Mesothelial cell of epicardium (in vitro differentiated cells): Measurements from ENCODE around the gene KLHL14. TPM values are rescaled to one million over a fixed set of nuclear protein-coding genes. Genes with fewer than 3 reads are reported as not detected.

Source experiments
- DNase-seq, 2 experiments: peaks; one replicate each; pipeline ENCODE4 v3.0.0; 2021; ENCODE audit warnings: low spot score in 2 of 2; ENCODE audit not compliant: unreplicated experiment in 2 of 2
- H3K27ac Mint-ChIP-seq: 2 replicates; pipeline ENCODE4 v1.8.0; 2021; ENCODE audit warnings: mixed read lengths
- H3K27me3 Mint-ChIP-seq: 2 replicates; pipeline ENCODE4 v1.8.0; 2021; ENCODE audit warnings: low read depth, mixed read lengths
- H3K36me3 Mint-ChIP-seq: 2 replicates; pipeline ENCODE4 v1.8.0; 2021; ENCODE audit warnings: mixed read lengths
- H3K4me1 Mint-ChIP-seq: 2 replicates; pipeline ENCODE4 v1.8.0; 2021; ENCODE audit warnings: mixed read lengths
- H3K4me3 Mint-ChIP-seq: 2 replicates; pipeline ENCODE4 v1.8.0; 2021; ENCODE audit warnings: mild to moderate bottlenecking, moderate library complexity, mixed read lengths
- H3K9me3 Mint-ChIP-seq: 2 replicates; pipeline ENCODE4 v1.8.0; 2021; ENCODE audit warnings: mixed read lengths
- CTCF ChIP-seq: fragments of 200-600 bp; sonication (generic); IDR thresholded peaks from one replicate; pipeline ENCODE4 v1.5.0; 2021; ENCODE audit warnings: antibody characterized with exemption; ENCODE audit not compliant: unreplicated experiment
- total RNA-seq: library from RNA; stranded (reverse); gene quantifications from 3 replicates; pipeline ENCODE4 v1.2.1, GENCODE V29; 2021

The KLHL14 gene
- total RNA-seq, 1 donor from 2014 or later: 0.04 TPM

DNA sequence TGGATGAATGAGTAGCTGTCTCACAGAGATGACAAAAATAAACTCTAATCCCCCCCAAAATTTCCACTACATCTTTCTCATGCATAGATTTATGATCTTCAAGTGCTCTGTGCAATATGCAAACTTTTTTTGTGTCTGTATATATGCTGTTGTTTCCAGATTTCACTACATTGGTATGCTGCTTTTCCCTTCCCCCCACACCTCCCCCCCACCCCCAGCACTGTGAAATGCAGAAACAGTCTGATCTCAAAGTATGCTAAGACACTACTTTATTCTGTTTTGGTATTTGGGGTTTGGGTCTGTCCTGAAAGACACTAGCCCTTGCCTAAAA is 524 bp upstream of the KLHL14 start:
- H3K4me1 Mint-ChIP-seq: peaks cover 22% of the 10 kb centered on the region
- no peak overlapping the region for H3K27ac Mint-ChIP-seq
- no peaks in the 10 kb centered on the region for H3K9me3 Mint-ChIP-seq
- TF ChIP-seq CTCF: no peak
- DNase-seq: no peak
- H3K4me3 Mint-ChIP-seq: no peak overlapping the region
- peaks cover 82% of the 10 kb centered on the region for H3K27me3 Mint-ChIP-seq
- H3K36me3 Mint-ChIP-seq: no peaks in the 10 kb centered on the region

GRCh38 chr18:32771871-32772580 is 797 bp downstream of the KLHL14 start:
- peak in 1 of 2 experiments; percentile 45 for DNase-seq
- no peak overlapping the region for H3K27ac Mint-ChIP-seq
- no peaks in the 10 kb centered on the region for H3K9me3 Mint-ChIP-seq

DNA sequence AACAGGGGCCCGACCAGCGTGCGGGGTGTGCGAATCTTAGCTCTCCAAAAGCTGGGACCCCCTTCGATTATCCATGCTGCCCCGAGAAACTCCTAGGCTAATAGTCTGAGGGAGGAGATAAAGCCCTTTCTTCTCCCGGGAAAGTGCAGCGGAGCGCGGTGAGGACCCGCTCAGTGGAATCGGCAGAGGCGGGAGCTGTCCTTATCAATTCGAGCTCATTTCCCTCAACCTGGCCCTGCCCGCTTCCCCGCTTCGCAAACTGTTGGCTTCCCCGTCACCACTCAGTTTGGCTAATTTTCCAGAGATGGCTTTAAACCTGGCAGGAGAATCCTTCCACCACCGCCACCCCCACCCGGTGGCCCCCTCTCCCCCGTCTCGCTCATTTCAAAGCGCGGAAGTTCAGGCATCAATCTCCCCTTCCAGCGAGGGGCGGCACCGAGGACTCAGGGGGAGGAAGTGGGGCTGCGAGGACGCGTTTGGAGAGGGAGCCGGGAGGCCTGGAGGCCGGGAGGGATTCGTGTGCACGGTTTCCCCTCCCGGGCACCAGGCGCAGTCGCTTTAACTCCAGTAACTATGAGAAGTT is 1.6 kb downstream of the KLHL14 start:
- Mint-ChIP-seq H3K36me3 (no peaks in the 10 kb centered on the region), H3K27ac (no peak overlapping the region), H3K9me3 (no peaks in the 10 kb centered on the region), H3K4me3 (peak overlapping the region; percentile 65), H3K27me3 (peaks cover 86% of the 10 kb centered on the region), H3K4me1 (peaks cover 22% of the 10 kb centered on the region)
- TF ChIP-seq CTCF: no peak
- DNase-seq: peak in 1 of 2 experiments; percentile 42

More at GRCh38 chr18:32771871-32772580, 797 bp downstream of the KLHL14 start:
- peak overlapping the region; percentile 52 for H3K4me3 Mint-ChIP-seq
- H3K4me1 Mint-ChIP-seq: peaks cover 22% of the 10 kb centered on the region
- TF ChIP-seq CTCF: no peak
- H3K36me3 Mint-ChIP-seq: no peaks in the 10 kb centered on the region
- peaks cover 84% of the 10 kb centered on the region for H3K27me3 Mint-ChIP-seq

DNA sequence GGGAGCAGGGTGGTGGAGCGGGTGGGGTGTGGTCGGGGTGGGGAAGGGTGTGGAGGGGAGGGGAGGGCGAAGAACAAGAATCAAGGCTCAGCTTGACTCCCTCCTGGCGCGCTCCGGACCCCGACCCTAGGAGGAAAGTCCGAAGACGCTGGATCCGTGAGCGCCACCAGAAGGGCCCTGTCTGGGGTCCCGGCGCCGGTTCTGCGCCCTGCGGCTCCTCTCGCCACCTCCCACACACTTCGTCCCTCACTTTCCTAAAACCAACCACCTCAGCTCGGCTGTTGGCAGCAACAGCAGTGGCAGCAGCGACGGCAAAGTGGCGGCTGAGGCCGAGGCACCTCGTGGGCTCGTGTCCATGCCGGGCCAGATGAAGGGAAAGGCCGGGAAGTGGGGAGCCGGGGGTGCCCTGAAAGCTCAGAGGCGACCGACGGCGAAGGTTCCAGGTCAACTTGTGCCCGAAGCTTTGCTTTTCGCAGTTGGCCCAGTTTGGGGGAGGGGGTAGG is 2.1 kb downstream of the KLHL14 start:
- H3K9me3 Mint-ChIP-seq: no peaks in the 10 kb centered on the region
- H3K27ac Mint-ChIP-seq: no peak overlapping the region
- H3K4me1 Mint-ChIP-seq: peaks cover 22% of the 10 kb centered on the region
- H3K27me3 Mint-ChIP-seq: peaks cover 83% of the 10 kb centered on the region
- TF ChIP-seq CTCF: no peak
- no peak for DNase-seq
- H3K4me3 Mint-ChIP-seq: peak overlapping the region; percentile 65
- no peaks in the 10 kb centered on the region for H3K36me3 Mint-ChIP-seq

GRCh38 chr18:32770054-32770665 is 2.7 kb downstream of the KLHL14 start:
- no peak overlapping the region for H3K27ac Mint-ChIP-seq
- peak overlapping the region; percentile 57 for H3K4me3 Mint-ChIP-seq
- H3K9me3 Mint-ChIP-seq: no peaks in the 10 kb centered on the region
- TF ChIP-seq CTCF: no peak
- DNase-seq: peak in 1 of 2 experiments; percentile 39
- peaks cover 22% of the 10 kb centered on the region for H3K4me1 Mint-ChIP-seq
- H3K27me3 Mint-ChIP-seq: peaks cover 84% of the 10 kb centered on the region
- no peaks in the 10 kb centered on the region for H3K36me3 Mint-ChIP-seq
